Neutrophil (primary cell): ENCODE measurements around the gene IRS1.

Source experiments
- H3K27ac ChIP-seq: fragments of 200-600 bp; sonication (generic); 2 replicates; pipeline ENCODE4 v1.5.1; 2016; ENCODE audit warnings: mild to moderate bottlenecking, moderate library complexity
- H3K27me3 ChIP-seq: fragments of 200-600 bp; sonication (generic); 2 replicates; pipeline ENCODE4 v1.6.0; 2016; ENCODE audit warnings: mild to moderate bottlenecking
- H3K36me3 ChIP-seq: fragments of 200-600 bp; sonication (generic); 2 replicates; pipeline ENCODE4 v1.5.1; 2017
- H3K4me1 ChIP-seq, 2 experiments: fragments of 200-600 bp in 1 of 2; sonication (generic) in 1 of 2; 1 replicate in 1 of 2; 2 replicates in 1 of 2; pipeline versions ENCODE4 v1.5.1 to v1.6.1; 2013 to 2016; ENCODE audit warnings: low read depth in 1 of 2, low read length in 1 of 2, mild to moderate bottlenecking in 1 of 2, moderate library complexity in 1 of 2; ENCODE audit not compliant: control insufficient read depth in 1 of 2, insufficient read depth in 1 of 2
- H3K4me3 ChIP-seq, 2 experiments: fragments of 200-600 bp in 1 of 2; sonication (generic) in 1 of 2; 1 replicate in 1 of 2; 2 replicates in 1 of 2; pipeline ENCODE4 v1.5.1; 2013 to 2016; ENCODE audit warnings: low read depth in 1 of 2, low read length in 1 of 2, mild to moderate bottlenecking in 1 of 2, moderate library complexity in 1 of 2
- H3K9me3 ChIP-seq: fragments of 200-600 bp; sonication (generic); 2 replicates; pipeline ENCODE4 v1.5.1; 2016
- CTCF ChIP-seq: fragments of 200-600 bp; sonication (generic); IDR thresholded peaks from 2 replicates; pipeline ENCODE4 v1.5.1; 2016; ENCODE audit warnings: antibody characterized with exemption

The IRS1 gene

DNA sequence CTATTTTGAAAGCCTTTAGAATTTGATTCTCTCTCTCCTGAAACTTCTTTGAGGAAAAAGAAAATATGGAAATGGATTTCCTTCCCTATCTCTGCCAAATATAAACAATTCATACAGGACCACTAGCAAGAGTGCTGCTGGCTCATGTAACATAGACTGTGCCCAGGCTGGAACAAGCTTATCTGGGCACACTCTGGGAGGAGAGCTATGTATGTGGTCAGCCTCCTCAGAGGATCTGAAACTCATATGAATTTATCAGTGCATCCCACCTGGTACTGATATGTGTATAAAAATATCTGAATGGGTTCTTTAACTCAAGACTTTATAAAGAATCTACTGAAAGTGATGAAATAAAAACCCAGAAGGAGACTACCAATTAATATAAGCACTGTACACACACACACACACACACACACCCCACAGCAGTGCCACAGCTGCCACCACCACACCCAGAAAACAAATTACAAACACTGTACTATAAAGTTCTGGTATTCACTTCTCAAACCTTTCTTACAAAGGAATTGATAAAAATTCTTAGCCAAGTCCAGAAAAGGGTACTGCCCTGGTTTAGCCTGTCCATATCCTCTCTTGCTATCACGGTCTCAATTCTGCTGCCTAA, 115.6 kb downstream of the IRS1 start:
- no peak overlapping the region for H3K27ac ChIP-seq
- H3K36me3 ChIP-seq = no peaks in the 10 kb centered on the region
- peaks cover 66% of the 10 kb centered on the region for H3K27me3 ChIP-seq
- H3K4me1 ChIP-seq = no peaks in the 10 kb centered on the region
- H3K4me3 ChIP-seq = no peak overlapping the region
- TF ChIP-seq CTCF = no peak
- H3K9me3 ChIP-seq = no peaks in the 10 kb centered on the region

GRCh38 chr2:226683196-226683595, 116.4 kb downstream of the IRS1 start:
- H3K27ac ChIP-seq = no peak overlapping the region

More at GRCh38 chr2:226683196-226683595, 116.4 kb downstream of the IRS1 start:
- Histone ChIP-seq H3K9me3 (no peaks in the 10 kb centered on the region), H3K36me3 (no peaks in the 10 kb centered on the region), H3K27me3 (peaks cover 60% of the 10 kb centered on the region), H3K4me1 (no peaks in the 10 kb centered on the region), H3K4me3 (no peak overlapping the region)
- TF ChIP-seq CTCF = no peak
